Upper lobe of right lung (tissue), 1 donor: Measurements from ENCODE around the gene LAIR2. TPM values are rescaled to one million over a fixed set of nuclear protein-coding genes. Genes with fewer than 3 reads are reported as not detected.
"Not testable (repeated sequence)": the region's sequence is repeated elsewhere in the genome, so short reads cannot be mapped to it uniquely, and the experiment has no call there.

Experiments used
- ATAC-seq: fragments of 200-7000 bp; cut with Tn5 transposase; one replicate; pipeline ENCODE4 v1.9.1; 2020; ENCODE audit warnings: mild to moderate bottlenecking, moderate library complexity
- DNase-seq: peaks from one replicate; pipeline ENCODE4 v3.0.0-alpha.2; 2020
- H3K27ac ChIP-seq: fragments of 200-600 bp; one replicate; pipeline ENCODE4 v1.8.0; 2022
- H3K27me3 ChIP-seq: fragments of 200-600 bp; one replicate; pipeline ENCODE4 v1.8.0; 2022; ENCODE audit warnings: mild to moderate bottlenecking
- H3K36me3 ChIP-seq: fragments of 200-600 bp; one replicate; pipeline ENCODE4 v1.8.0; 2022
- H3K4me1 ChIP-seq: fragments of 200-600 bp; one replicate; pipeline ENCODE4 v1.8.0; 2022
- H3K4me3 ChIP-seq: fragments of 200-600 bp; one replicate; pipeline ENCODE4 v1.8.0; 2022; ENCODE audit warnings: mild to moderate bottlenecking
- H3K9me3 ChIP-seq: fragments of 200-600 bp; one replicate; pipeline ENCODE4 v1.8.0; 2022
- intact Hi-C: fragments of 100-400 bp; cut with DNase I; formaldehyde crosslinking; loops from one replicate; pipeline ENCODE4 v1.11.0; 2022
- total RNA-seq: library from RNA; stranded (reverse); fragmentation: NEBNext Ultra II Directional; extraction: Animal tissue kit (Norgen Biotek cat#: 25700); gene quantifications from one replicate; pipeline ENCODE4 v1.2.1, GENCODE V29; 2021
- TF ChIP-seq, protein P1 (sequence below): fragments of 200-600 bp; IDR thresholded peaks from one replicate; pipeline ENCODE4 v1.8.0; 2022; ENCODE audit warnings: antibody characterized with exemption
- donor health status: DM: no; HTN: yes; CAD: no; lungs with severe emphysema.

LAIR2 gene
- total RNA-seq, 1 donor from 2014 or later, result not detected

DNA sequence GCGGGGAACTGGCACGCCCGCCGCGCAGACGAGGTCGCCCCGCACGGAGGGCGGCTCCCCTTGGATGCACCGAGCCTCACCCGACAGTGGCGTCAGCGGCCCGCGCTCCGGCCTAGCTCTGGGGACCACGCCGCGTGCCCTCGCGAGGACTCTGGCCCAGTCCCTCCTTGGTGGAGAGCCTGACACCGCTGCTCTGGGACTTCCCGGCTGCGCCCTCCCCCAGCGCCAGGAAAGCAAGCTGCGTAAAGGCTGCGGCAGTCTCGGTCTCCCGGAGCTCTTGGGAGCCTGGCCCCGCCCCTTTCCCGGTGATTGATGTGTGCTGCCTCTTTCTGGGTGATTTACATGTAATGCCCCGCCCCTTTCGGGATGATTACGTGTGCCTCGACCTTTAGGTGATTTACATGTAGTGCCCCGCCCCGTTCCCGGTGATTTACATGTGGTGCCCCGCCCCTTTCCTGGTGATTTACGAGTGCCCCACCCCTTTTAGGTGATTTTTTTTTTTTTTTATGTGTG lies 39.0 kb upstream of the LAIR2 start, which contains the start of gene LENG9:
TSS of gene LENG9 (minus strand) at position 248 of the 513 bp plus-strand sequence. CDS start 252 bp downstream, outside the sequence.
- intact Hi-C loops, result no loop called here
- H3K9me3 ChIP-seq, result no peaks in the 10 kb centered on the region
- peaks cover 34% of the 10 kb centered on the region for H3K36me3 ChIP-seq
- peak within 1 kb of the TSS; percentile 98 for H3K27ac ChIP-seq
- H3K4me3 ChIP-seq, result peak within 1 kb of the TSS; percentile 71
- TF ChIP-seq, protein P1, sequence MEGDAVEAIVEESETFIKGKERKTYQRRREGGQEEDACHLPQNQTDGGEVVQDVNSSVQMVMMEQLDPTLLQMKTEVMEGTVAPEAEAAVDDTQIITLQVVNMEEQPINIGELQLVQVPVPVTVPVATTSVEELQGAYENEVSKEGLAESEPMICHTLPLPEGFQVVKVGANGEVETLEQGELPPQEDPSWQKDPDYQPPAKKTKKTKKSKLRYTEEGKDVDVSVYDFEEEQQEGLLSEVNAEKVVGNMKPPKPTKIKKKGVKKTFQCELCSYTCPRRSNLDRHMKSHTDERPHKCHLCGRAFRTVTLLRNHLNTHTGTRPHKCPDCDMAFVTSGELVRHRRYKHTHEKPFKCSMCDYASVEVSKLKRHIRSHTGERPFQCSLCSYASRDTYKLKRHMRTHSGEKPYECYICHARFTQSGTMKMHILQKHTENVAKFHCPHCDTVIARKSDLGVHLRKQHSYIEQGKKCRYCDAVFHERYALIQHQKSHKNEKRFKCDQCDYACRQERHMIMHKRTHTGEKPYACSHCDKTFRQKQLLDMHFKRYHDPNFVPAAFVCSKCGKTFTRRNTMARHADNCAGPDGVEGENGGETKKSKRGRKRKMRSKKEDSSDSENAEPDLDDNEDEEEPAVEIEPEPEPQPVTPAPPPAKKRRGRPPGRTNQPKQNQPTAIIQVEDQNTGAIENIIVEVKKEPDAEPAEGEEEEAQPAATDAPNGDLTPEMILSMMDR, result no peak
- H3K4me1 ChIP-seq, result peaks cover 18% of the 10 kb centered on the region
- peak; percentile 80 for ATAC-seq
- peaks cover under 1% of the 10 kb centered on the region for H3K27me3 ChIP-seq
- DNase-seq, result peak; percentile 99

DNA sequence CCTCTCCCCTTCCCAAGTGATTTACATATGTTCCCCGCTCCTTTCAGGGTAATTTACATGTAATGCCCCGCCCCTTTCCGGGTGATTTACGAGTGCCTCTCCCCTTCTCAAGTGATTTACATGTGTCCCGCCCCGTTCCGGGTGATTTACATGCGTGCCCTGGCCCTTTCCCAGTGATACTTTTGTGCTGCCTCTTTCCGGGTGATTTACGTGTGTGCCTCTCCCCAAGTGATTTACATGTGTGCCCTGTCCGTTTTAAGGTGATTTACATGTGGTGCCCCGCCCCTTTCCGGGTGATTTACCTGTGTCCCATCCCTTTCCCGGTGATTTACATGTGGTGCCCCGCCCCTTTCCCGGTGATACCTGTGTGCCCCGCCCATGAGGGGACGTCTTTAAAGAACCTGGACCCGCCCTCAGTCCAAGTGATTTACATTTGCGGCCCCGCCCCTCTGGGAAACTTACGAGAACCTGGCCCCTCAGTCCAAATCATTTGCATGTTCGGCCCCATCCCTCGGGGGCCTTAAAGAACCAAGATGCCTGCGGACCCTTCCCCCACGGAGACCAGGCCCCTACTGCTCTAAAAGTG lies 38.5 kb upstream of the LAIR2 start:
- TF ChIP-seq, protein P1, result no peak
- intact Hi-C loops, result no loop called here
- peaks cover 21% of the 10 kb centered on the region for H3K4me1 ChIP-seq

DNA sequence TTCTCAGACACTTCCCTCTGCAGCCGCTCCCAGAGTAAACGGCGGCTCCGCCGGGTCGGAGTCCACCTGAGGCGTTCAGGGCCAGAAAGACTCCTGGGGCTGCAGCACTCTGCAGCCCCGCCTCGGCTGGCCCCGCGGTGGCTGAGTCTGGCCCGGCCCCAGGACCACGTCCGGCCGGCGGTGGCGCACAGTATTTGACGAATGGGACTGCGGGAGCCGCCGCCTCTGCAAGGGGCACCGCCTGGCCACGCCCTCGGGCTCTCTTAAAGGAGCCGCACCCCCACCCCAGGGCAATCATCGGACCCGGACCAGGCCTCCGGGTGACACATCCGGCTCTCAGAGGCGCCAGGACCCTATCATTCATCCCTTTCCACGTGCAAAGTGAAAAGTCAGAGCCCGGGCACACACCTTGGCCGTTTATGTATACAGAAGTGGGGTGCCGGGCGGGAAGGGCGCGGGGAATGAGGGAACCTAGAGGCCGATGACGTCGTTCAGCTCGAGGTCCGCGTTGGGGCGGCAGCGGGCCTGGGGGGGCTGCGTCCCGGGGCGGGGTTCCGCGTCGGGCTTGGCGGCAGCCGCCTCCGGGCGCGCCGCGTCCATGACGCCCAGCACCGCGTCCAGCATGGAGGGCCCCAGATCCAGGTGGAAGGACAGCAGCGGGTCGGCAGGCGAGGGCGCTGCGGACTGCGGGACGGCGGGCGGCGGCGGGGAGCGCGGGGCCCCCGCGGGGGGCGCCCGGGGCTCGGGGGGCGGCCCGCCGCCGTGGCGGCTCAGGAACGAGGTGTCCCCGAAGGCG lies 37.8 kb upstream of the LAIR2 start:
- peak overlapping the region; percentile 71 for H3K4me3 ChIP-seq
- DNase-seq (peak; percentile 97), ATAC-seq (peak; percentile 74)
- intact Hi-C loops, result no loop called here
- H3K27ac ChIP-seq, result peak overlapping the region; percentile 98
- peaks cover 28% of the 10 kb centered on the region for H3K4me1 ChIP-seq
- peaks cover 11% of the 10 kb centered on the region for H3K27me3 ChIP-seq
- TF ChIP-seq, protein P1, result no peak
- H3K9me3 ChIP-seq, result no peaks in the 10 kb centered on the region
- H3K36me3 ChIP-seq, result peaks cover 23% of the 10 kb centered on the region

More for the DNA sequence above, 38.5 kb upstream of the LAIR2 start:
- peak overlapping the region; percentile 98 for H3K27ac ChIP-seq
- H3K36me3 ChIP-seq, result peaks cover 29% of the 10 kb centered on the region
- H3K27me3 ChIP-seq, result peaks cover 6% of the 10 kb centered on the region
- peak overlapping the region; percentile 71 for H3K4me3 ChIP-seq
- ATAC-seq (peak; percentile 73), DNase-seq (peak; percentile 96)
- no peaks in the 10 kb centered on the region for H3K9me3 ChIP-seq

DNA sequence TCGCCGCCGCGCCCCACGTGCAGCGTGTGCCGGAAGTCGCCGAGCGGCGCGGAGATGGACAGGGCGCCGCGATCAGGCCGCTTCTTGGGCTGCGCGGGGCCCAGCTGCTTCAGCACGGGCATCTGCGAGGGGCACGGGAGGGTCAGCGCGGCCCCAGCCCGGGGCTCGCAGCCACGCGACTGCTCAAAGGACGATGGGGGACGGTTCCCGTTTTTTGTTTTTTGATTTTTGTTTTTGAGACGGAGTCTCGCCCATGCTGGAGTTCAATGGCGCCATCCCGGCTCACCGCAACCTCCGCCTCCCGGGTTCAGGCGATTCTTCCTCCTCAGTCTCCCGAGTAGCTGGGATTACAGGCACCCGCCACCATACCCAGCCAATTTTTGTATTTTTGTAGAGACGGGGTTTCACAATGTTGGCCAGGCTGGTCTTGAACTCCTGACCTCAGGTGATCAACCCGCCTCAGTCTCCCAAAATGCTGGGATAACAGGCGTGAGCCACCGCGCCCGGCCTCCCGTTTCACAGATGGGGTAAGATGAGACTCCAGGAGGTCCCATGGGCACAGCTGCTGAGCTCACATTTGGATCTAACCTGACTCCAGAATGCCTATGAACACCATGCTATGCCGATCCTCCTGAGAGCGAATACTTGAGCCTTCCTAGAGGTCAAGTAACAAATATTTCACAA lies 37.1 kb upstream of the LAIR2 start:
- Histone ChIP-seq H3K27me3 (peaks cover 18% of the 10 kb centered on the region), H3K9me3 (no peaks in the 10 kb centered on the region), H3K27ac (no peak overlapping the region), H3K36me3 (peaks cover 15% of the 10 kb centered on the region), H3K4me1 (peaks cover 36% of the 10 kb centered on the region), H3K4me3 (no peak overlapping the region)
- intact Hi-C loops, result no loop called here
- DNase-seq (no peak), ATAC-seq (no peak)
- TF ChIP-seq, protein P1, result no peak

- H3K4me3 ChIP-seq, ATAC-seq, H3K36me3 ChIP-seq, H3K27ac ChIP-seq, H3K9me3 ChIP-seq, DNase-seq, intact Hi-C loops: not testable (repeated sequence)
- Histone ChIP-seq H3K27me3 (peaks cover 24% of the 10 kb centered on the region), H3K4me1 (peaks cover 39% of the 10 kb centered on the region)
Observed at GRCh38 chr19:54466110-54466480, 36.5 kb upstream of the LAIR2 start.
